CD4-positive, alpha-beta T cell treated with Interleukin-2 at 100 ng/mL for 4 hours (primary cell): Measurements from ENCODE around the gene PLEKHN1.
"Not testable (repeated sequence)": the region's sequence is repeated elsewhere in the genome, so short reads cannot be mapped to it uniquely, and the experiment has no call there.

Experiments used
- DNase-seq: peaks from one replicate; pipeline ENCODE4 v3.0.0-alpha.2; 2020; ENCODE audit warnings: low spot score

The PLEKHN1 gene

DNA sequence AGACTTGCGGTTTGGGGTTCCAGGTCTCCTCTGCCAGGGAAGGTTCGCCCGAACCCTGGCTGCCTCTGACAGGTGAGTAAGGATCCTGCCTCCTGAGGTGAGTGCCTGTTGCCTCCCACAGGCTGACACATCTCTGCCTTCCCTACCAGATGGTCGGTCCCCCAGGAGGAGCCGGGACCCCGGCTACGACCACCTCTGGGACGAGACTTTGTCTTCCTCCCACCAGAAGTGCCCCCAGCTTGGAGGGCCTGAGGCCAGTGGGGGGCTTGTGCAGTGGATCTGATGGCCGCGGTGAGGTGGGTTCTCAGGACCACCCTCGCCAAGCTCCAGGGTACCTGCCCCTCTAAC is 8.0 kb downstream of the PLEKHN1 start:
- DNase-seq: no peak

DNA sequence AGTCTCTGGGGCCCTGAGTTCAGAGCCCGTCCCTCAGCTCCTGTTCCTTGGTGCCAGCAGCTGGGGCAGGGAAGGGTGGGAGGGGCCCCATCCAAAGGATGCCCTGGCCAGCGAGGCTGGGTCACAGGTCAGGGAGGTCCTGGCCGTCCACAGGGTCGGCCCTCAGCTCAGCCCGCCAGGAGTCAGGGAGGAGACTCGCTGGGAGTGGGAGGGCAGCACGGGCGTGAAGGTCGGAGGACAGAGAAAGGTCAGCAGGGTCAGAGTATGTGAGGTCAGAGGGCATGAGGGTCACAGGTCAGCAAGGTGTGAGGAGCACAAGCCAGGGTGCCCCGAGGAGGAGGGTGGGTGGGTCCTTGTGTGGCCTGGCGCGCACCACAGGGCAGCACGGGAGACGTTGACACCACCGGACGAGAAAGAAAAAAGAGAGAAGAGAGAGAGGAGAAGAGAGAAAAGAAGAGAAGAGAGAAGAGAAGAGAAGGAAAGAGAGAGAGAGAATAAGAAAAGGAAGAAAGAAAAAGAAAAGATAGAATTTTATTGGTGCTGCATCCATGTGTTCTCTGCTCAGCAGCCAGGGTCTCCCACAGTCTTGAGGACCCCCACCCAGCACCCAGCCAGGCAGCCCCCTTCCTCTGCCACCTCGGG is 8.5 kb downstream of the PLEKHN1 start:
- DNase-seq: no peak

DNA sequence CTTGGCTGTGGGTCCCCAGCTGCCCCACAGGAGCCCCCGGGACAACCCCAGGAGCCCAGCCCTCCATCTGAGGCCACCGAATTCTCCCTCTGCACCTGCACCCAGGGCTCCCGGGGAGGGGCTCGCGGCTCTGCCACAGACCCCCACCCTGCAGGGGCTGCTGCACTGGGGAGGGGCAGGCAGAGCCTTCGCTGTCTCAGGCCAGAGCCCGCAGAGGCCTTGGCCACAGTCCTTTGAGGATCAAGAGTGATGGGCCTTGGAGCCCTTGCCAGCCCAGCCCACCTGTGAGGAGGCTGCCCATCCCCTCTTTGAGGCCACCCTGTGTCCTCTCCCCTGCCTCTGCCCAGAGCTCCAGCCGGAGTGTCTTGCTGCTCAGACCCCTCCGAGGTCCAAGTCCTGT is 9.1 kb downstream of the PLEKHN1 start:
- DNase-seq: no peak

DNA sequence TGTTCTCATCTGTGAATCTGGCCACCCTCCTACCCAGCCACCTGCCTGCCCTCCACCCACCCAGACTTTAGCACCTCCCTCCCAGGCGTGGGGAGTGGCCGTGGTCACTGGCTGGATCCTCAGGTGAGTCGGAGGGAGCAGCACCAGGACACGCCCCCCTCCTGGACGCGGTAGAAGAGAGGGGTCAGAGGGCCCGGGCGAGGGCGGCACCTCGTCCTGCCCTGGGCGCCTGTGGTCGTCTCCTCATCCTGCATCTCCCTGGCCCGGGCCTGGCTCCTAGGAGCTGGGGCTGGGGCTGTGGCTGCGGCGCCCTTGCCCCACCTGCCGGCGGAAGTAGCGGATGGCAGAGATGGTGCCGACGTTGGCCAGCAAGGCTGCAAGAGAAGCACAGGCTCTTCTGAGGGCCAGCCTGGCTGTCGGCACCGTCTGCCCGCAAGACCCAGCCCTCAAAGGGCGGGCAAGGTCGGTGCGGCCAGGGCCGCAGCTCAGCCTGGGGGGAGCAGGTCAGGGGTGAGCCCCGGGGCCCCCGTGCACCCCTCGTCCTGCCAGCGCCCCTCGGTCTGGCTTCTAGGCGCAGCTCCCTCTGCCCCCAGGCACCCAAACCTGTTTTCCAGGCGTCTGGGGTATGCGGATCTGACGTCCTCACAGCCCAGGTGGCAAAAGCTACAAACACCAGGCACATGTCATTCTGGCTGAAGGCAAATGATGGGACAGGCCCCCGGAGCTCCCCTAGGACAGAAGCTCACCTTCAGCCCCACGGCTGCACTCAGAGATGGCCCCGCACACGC is 9.8 kb downstream of the PLEKHN1 start:
- DNase-seq: peak; percentile 70

DNA sequence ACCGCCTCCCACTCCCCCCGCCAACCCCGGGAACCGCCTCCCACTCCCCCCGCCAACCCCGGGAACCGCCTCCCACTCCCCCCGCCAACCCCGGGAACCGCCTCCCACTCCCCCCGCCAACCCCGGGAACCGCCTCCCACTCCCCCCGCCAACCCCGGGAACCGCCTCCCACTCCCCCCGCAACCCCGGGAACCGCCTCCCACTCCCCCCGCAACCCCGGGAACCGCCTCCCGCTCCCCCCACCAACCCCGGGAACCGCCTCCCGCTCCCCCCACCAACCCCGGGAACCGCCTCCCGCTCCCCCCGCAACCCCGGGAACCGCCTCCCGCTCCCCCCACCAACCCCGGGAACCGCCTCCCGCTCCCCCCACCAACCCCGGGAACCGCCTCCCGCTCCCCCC is 10.5 kb downstream of the PLEKHN1 start:
- not testable (repeated sequence) for DNase-seq

DNA sequence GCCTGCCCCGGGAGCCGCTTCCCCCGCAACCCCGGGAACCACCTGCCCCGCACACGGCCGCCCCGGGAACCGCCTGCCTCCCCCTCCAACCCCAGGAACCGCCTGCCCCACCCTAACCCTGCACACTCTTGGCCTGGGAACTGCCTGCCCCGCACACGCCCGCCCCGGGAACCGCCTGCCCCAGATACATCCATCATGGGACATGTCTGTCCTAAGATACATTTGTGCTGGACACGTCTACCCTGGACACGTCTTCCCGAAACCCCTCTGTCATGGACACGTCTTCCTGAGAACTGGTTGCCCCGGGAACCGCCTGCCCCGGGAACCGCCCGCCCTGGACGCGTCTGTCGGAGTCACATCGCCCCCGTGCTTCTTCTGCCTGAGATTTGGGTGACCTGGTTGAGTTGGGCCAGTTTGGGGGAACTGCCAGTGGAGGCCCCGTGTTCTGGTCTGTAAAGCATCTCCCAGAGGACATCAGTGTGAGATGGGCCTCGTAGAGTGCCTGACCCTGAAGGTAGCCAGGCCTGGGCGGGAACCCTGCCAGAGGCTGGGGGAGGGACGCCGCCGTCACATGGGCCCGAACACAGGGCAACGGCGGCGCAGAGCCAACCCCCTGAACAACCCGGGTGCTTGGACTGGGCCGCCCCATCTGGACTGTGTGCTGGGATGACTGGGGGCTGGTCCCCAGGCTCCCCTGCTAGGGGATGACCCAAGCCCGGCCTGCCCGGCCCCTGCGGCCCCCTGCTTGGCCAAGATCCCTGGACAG is 12.0 kb downstream of the PLEKHN1 start:
- no peak for DNase-seq

DNA sequence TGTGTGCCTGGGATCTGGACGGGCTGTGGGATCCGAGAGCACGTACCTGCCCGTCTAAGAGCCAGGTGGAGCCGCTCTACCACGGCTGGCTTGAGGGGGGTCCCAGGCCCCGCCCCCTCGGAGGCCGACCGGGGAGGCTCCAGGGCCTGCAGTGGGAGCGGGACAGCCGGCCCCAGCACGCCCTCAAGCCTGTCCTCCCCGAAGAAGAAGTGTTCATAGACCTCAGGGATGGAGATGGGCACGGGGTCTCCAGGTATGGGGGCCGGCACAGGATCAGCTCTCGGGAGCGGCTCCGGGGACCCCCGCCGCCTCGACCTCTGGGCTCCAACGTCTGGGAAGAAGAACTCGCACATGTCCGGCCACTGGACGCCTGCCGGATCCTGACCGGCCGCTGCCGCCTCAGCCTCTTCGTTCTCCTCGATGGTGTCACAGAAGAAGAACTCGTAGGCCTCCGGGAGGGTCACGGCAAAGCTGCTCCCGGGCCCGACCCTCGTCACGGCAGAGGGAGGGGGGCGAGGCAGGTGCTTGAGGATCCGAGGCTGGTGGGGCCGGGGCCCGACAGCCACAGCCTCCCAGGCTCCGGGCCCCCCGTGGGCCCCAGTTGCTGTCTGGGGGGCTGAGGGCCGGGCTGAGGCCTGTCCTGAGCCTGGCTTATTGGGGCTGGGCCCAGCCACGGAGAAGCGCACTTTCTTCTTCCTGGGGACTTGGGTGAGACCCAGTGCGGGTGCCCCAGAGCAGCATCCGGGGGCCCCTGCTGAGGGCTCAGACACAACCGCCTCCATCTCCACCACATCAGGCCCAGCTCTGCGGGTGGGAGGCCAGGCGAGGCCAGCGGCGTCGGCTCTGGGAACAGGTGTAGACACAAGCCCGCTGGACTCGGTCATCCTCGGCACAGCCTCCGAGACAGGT is 12.8 kb downstream of the PLEKHN1 start:
- no peak for DNase-seq

DNA sequence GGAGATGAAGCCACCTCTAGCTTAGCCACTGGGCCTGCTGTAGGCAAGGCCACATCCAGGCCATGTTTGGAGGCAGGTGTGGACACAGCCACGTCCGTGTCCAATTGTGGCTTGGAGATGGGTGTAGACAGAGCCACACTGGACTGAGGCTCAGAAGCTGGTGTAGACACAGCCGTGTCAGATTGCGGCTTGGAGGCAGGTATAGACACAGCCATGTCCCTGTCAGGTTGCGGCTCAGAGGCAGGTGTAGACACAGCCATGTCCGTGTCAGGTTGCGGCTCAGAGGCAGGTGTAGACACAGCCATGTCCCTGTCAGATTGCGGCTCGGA is 13.4 kb downstream of the PLEKHN1 start:
- no peak for DNase-seq

DNA sequence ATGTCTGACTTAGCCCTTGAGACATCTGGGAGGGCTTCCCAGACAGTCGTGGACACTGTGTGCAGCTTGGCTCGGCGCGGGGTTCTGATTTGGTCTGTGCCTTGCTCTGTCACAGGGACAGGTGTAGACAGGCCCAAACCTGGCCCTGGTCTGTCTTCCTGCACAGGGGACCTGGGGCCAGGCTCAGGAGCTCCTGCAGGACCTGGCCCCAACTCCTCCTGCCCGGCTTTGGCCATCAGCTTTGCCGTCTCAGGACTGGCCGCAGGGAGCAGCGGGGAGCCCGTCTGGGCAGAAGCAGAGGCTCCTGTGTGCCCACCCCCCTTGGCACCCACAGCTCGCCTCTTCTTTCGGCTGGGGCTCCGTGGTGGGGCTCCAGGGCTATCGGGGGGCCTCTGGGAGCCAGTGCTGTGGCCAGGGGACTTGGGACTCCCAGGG is 13.9 kb downstream of the PLEKHN1 start:
- no peak for DNase-seq

DNA sequence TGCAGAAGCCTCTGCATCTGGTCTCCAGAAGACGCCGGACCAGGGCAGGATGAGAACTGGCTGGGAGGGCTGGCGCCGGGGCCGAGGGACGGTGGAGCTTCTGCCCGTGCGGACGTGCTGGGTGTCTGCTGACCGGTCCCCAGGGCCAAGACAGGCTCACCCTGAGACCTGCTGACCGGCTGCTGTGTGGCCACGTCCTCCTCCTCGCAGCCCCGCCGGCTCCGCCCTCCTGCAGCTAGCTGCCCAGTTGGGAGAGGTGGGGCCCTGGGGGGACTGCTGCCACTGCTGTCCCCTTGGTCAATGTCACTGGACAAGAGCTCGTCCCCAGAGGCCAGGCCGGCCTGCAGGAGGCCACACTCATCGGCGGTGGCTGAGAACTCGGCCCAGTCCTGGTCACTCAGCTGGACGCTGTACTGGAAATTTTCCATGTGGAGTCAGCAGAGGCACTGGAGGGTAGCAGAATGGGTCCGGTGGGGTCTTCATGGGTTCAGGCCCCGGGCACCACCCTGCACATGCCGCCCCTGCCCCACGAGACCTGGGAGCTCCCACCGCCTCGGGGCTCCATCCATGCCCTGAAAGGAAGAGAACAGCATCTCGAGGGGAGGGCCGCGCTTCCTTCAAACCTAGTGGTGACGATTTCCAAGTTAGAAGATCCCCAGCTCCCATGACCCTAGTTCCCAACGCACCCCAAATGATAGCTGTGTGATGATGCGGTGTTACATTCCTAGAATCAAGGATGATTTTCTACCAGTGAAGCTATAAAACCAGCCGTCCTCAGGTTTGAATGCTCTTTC is 14.5 kb downstream of the PLEKHN1 start:
- no peak for DNase-seq

DNA sequence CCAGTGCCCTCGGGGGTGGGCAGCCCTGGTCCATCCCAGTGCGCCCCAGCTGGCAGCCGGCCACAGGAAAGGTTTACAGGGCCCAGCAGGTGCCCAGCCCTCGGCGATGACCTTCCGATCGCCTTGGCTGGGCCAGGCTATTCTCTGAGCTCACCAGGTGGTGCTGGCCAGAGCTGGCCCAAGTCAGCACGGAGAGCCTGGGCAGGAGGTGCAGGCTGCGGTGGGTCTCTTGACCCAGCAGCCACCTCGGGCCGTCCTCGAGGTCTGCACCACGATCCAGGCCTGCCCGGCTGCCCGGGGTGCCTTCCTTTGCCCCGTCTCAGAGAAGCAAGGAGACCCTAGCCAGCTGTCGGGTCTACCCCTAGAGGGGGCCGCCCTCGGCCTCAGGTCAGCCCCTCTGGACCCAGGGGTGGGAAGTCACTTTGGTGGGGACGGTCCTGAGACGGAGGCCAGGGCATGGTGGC is 15.2 kb downstream of the PLEKHN1 start:
- DNase-seq: no peak

DNA sequence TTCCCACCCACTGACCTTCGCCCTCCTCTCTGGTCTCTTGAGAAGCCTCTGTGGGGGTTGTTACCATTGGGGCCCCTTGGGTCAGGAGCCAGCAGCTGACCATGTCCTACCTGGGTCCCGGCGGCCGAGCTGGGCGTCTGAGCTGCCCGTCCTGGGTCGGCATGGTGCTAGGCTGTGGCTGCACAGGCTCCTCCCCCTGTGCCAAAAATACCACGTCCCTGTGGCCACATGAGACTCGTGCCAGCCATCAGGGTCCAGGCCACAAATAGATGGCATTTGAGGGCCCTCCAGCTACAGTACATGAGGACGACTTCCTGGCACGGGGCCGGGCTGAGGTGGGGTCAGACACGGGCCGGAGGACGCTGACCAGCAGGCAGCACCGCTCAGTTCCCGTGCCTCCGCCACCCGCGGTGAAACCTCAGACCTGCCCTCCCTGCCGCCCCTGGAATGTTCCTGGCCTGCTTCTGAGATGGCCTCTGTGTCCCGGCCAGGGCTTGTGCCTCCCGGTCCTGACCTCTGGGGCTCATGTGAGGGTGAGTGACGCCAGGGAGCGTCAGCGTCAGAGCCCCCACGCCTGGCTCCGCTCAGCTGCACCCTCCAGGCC is 15.8 kb downstream of the PLEKHN1 start, which contains the start of gene PERM1:
Gene PERM1, minus strand, starts transcription at position 139 of the 604 bp plus-strand sequence. CDS start 1,064 bp downstream, outside the sequence.
- no peak for DNase-seq

DNA sequence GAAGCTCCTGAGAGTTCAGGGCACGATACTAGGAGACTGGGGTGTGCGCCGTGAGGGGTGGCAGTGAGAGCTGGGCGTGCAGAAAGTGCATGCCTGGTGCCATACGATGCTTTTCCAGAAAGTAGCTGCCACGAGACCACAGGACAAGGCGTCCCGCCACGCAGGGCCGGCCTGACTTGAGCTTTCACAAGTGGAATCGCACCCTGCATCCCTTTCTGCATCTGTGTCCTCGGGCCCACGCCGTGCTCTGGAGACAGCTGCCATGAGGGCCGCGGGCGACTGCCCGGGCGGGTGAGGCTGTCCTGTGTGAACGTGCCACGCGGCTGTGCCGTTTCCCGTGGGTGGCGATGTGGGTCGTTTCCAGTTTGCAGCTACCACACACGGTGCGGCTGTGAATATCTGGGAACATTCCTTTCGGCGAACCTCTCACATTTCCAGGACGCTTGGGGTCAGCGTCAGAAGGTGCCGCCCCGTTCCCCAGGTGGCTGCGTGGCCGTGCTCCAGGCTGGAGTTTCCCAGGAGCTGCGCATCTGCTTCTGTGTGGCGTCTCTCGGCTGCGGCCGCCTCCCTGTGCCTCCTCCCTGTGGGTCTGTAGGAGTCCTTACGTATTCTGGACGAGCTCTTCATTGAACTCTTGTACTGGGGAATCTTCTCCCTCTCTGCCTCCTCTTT is 16.6 kb downstream of the PLEKHN1 start:
- DNase-seq: no peak

DNA sequence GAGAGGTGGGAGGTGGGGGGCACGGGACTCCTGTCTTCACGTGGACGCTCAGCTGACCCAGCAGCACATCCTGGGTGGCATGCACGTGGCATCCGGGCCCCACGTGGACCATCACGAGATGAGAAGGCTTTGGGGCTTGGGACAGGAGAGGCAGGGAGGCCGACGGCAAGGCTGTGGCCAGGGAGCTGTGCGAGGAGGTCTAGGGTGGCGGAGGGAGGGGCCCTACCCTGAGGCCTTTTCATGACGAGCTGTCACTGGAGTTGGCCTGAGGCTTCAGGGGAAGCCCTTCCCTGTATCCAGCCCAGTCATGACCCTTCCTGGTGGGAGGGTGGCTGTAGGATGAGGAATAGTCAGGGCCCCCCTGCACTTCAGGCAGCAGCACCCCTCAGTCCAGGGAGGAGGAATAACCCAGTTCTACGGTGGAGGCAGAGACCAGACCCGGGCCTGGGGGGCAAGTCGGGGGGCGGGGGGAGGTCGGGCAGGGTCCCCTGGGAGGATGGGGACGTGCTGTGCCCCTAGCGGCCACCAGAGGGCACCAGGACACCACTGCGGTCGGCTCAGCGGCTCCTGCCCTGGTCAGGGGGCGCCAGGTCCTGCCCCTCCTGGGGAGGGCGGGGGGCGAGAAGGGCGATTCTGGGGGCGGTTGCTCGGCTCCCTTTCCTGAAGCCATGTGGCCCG is 17.7 kb downstream of the PLEKHN1 start:
- peak; percentile 56 for DNase-seq

DNA sequence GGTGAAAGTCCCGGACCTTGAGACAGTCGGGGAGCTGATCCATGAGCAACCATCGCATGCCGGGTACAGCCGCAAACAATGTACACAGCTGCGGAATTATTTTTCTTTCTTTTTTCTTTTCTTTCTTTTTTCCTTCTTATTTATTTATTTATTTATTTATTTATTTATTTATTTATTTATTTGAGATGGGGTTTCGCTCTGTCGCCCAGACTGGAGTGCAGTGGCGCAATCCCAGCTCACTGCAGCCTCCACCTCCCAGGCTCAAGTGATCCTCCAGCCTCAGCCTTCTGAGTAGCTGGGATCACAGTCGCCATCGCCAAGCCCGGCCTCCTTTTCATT is 18.2 kb downstream of the PLEKHN1 start:
- no peak for DNase-seq

DNA sequence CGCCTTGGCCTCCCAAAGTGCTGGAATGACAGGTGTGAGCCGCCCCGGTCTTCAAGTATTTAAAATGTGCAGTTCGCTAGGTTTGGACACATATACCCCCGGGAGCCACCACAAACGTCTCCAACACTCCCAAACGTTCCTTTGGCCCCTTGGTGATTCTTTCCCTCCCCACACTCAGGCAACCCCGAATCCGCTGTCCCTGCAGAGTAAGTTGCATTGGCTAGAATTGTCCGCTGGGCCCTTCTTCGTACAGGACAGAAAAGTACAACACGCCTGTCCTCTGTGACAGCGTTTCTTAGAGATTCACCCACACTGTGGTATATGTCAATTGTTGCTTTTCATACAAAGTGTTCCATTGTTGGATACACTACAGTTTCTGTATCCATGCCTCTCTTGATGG is 18.8 kb downstream of the PLEKHN1 start:
- DNase-seq: no peak

DNA sequence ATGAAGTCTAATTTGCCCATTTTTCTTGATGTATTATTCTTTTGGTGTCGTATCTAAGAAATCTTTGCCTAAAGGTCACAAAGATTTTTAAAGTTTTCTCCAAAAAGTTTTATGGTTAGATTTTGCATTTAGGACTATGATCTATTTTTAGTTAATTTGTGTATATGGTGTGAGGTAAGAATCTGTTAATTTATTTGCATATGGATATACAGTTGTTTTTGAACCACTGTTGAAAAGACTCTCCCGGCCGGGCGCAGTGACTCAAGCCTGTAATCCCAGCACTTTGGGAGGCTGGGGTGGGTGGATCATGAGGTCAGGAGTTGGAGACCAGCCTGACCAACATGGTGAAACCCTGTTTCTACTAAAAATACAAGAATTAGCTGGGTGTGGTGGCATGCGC is 21.8 kb downstream of the PLEKHN1 start:
- not testable (repeated sequence) for DNase-seq

DNA sequence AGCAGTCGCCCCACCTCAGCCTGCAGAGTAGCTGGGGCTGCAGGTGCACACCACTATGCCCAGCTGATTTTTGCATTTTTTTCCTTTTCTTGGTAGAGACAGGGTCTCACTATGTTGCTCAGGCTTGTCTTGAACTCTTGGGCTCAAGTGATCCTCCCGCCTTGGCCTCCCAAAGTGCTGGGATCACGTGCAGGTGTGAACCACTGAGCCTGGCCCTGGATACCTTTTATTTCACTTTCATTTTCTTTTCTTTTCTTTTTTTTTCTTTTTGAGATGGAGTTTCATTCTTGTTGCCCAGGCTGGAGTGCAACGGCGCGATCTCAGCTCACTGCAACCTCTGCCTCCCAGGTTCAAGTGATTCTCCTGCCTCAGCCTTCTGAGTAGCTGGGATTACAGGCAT is 25.0 kb downstream of the PLEKHN1 start:
- DNase-seq: not testable (repeated sequence)

DNA sequence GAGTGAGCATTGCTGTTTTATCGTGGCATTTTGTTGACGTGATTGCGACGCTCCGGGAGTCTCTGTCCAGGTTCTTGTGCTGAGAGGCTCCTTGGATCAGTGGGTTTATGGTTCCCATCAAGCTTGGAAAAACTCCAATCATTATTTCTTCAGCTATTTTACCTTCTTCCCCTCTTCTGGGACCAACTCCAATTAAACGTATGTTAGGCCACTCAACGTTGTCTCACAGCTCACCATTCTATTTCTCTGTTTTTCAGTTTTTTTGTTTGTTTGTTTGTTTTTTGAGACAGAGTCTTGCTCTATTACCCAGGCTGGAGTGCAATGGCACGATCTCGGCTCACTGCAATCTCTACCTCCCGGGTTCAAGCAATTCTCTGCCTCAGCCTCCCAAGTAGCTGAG is 25.6 kb downstream of the PLEKHN1 start:
- DNase-seq: no peak

DNA sequence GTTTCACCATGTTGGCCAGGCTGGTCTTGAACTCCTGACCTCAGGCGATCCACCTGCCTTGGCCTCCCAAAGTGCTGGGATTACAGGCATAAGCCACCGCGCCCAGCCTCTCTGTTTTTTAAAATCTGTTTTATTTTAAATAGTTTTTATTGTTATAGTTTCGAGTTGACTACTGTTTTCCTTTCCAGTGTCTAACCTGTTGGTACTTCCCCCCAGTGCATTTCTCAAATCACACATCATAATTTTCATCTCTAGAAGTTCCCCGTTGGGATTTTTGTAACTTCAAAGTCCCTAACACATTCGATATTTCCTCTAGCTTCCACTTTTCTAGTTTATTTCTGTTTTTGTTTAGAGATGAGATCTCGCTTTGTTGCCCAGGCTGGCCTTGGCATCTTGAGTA is 26.1 kb downstream of the PLEKHN1 start:
- no peak for DNase-seq
